AG20443 (cell line): Measurements from ENCODE around the gene SAMD4A.
A peak's percentile ranks its signal among the peaks of the same experiment; 100 is the strongest.

Source experiments
- DNase-seq: peaks from one replicate; pipeline ENCODE4 v3.0.0; 2012; ENCODE audit warnings: low spot score, mixed read lengths

Gene SAMD4A

DNA sequence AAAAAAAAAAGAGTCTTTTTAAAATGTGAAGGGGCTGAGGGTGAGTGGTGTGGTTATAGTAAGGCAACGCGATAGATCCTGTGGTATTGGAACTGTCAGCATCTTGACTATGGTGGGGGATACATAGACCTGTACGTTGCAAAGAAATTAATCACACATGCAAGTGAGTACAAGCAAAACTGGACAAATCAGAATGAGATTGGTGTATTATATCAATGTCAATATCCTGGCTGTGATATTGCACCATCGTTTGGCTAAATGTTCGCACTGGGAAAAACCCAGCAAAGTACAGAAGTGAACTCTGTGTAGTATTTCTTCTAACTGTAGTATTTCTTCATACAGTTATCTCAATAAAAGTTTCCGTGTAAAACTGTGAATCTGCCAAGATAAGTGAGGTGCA lies 267.8 kb downstream of the SAMD4A start:
- no peak for DNase-seq

DNA sequence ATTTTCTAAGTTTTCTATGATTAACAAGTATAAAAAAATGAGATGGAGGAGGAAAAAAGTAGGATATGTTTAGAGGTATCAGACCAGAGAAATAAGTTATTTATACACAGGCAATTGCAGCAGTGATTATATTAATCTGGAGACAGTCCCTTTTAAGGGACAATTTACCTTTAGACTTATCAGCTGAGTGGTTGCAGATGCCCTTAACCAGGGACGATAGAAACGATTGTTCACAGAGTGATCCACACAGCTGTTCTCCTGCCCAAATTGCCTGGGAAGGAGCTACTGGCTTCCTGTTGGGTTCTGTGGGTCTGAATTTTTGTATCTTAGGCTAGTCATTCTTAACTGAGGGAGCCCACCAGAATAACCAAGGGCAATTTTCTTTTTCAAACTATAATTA lies 269.3 kb downstream of the SAMD4A start:
- DNase-seq, result no peak

DNA sequence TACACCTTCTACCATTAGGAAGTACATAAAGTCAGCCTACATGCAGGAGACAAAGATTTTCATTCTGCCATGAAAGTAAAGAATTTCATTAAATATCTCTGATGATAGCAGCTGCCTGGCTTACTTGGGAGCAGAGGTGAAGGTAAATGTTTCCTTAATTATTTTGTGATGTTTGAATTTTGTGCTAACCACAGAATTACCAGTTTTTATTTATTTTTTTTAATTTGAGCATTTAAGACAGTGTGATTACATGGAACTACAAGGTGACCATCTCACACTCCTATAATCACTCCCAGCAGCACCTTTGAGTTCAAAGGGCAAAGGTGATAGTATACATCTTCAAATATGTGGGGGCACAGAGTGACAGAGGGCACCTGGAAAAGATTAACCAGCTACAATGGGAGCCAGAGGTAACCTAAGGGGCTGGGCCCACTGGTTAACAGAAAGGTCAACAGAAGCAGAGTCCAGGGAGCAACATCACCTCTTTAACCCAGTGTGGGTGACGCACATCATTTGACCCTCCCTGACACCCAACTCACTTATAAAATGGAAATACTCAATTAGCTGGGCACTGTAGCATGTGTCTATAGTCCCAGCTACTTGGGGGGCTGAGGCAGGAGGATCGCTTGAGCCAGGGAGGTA lies 270.7 kb downstream of the SAMD4A start:
- no peak for DNase-seq

DNA sequence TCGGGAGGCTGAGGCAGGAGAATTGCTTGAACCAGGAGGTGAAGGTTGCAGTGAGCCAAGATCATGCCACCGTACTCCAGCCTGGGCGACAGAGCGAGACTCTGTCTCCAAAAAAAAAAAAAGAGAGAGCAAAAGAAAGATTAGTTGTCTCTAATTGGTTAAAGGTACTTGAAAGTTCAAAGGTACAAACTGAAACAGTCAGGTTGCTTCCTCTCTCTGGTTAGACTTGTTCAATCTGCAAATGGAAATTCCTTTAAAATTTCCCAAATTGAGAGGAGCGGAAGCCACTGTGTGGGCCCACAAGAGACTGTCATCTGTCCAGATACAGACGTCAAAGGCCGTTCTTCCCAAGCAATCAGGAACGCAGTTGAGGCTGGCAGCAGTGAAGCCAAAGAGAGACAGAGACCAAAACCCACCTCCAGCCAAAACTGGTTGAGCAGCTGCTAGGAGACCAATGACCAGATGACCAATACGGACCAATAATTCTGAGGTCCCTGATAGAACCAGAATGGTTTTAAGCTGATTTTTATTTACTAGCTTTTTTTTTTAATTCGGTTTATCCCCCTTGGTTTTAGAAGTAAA lies 272.1 kb downstream of the SAMD4A start:
- no peak for DNase-seq

DNA sequence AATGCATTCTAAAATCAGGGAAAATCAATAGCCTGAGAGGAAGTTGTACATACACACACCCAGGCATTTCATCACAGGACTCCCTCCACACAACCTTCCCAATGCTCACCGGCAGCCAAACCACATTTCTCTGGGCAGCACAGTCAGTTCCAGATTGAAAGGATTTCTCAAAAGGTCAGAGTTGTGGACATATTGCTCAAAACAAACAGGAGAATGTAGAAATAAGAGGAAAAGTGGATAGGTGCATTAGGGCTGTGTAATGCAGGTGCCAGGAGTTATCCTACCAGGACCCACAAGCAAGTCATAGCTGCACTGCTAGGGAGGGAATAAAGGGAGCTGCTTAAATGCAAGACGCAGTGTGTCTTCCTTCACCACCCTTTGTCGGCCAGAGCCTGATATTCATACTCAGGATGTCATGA lies 272.8 kb downstream of the SAMD4A start:
- peak; percentile 61 for DNase-seq

DNA sequence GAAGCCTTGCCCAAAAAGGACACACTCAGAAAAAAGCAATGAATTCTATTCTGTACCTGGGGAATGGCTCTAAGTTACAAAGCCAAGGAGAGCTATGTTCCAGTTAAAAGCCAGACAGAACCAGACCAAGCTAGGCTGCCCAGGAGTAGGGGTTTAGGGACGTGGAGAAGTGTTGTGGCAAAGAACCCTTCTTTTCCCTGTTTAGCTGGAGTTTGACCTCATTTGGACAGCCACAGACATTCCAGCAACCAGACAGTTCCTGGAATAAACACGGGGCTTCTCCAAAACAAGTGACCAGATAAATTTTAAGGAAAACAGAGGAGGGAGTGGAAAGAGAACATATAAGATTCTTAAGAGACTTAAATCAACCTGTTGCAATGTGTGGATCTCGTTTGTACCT lies 273.4 kb downstream of the SAMD4A start:
- no peak for DNase-seq

DNA sequence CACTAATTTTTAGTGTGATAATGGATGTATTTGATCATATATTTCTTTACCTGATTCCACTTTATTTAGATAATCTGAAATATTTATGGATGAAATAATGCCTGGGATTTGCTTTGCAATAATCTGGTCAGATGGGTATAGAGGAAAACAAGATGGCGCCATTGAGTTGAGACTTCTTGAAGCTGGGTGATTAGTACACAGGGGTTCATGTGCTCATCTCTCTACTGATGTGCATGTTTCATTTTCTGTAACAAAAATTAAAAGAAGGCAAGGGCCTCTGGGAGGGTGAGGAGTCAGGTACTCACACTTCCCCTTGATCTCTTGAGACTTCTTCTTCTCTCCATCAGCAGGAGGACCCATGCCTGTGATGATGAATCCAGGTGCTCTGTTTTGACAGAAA lies 273.9 kb downstream of the SAMD4A start:
- no peak for DNase-seq
